KOPT-K1 (cell line): ENCODE data around the gene C20orf204.
"Not testable (repeated sequence)": the region's sequence is repeated elsewhere in the genome, so short reads cannot be mapped to it uniquely, and the experiment has no call there.

ENCODE experiments used
- H3K27ac ChIP-seq: fragments of 200-600 bp; sonication (generic); 2 replicates; pipeline ENCODE4 v1.5.1; 2016; ENCODE audit warnings: antibody characterized with exemption, mild to moderate bottlenecking, low read depth, low read length; ENCODE audit not compliant: poor library complexity, severe bottlenecking
- H3K36me3 ChIP-seq: fragments of 200-600 bp; sonication (generic); 2 replicates; pipeline ENCODE4 v1.5.1; 2017; ENCODE audit warnings: antibody characterized with exemption, mild to moderate bottlenecking, low read length, moderate library complexity; ENCODE audit not compliant: insufficient read depth
- H3K9me3 ChIP-seq: fragments of 200-600 bp; sonication (generic); 2 replicates; pipeline ENCODE4 v1.5.1; 2017; ENCODE audit warnings: antibody characterized with exemption, low read length, mild to moderate bottlenecking; ENCODE audit not compliant: insufficient read depth, poor library complexity, severe bottlenecking

The C20orf204 gene

GRCh38 chr20:64086801-64087200 lies 50.8 kb downstream of the C20orf204 start:
- Histone ChIP-seq H3K27ac (no peak overlapping the region), H3K36me3 (no peaks in the 10 kb centered on the region), H3K9me3 (peaks cover 15% of the 10 kb centered on the region)

GRCh38 chr20:64087226-64087825 lies 51.3 kb downstream of the C20orf204 start:
- H3K36me3 ChIP-seq, H3K27ac ChIP-seq: not testable (repeated sequence)
- H3K9me3 ChIP-seq, result peaks cover 15% of the 10 kb centered on the region

- H3K27ac ChIP-seq, H3K36me3 ChIP-seq: not testable (repeated sequence)
- H3K9me3 ChIP-seq, result peaks cover 15% of the 10 kb centered on the region
Measured at GRCh38 chr20:64088586-64088985, 52.6 kb downstream of the C20orf204 start.
